Neuron (in vitro differentiated cells): Measurements from ENCODE around the gene CCDC91.

ENCODE experiments used
- H2AFZ ChIP-seq: one replicate; pipeline ENCODE4 v1.6.1; 2013; ENCODE audit warnings: low read depth, mild to moderate bottlenecking, inconsistent platforms, low read length, moderate library complexity
- H3K27me3 ChIP-seq: one replicate; pipeline ENCODE4 v1.6.1; 2013; ENCODE audit warnings: low read length; ENCODE audit not compliant: insufficient read depth
- H3K36me3 ChIP-seq: one replicate; pipeline ENCODE4 v1.6.1; 2013; ENCODE audit warnings: low read length; ENCODE audit not compliant: insufficient read depth
- H3K4me1 ChIP-seq: one replicate; pipeline ENCODE4 v1.6.1; 2013; ENCODE audit warnings: low read length; ENCODE audit not compliant: insufficient read depth
- H3K4me3 ChIP-seq: 2 replicates; pipeline ENCODE4 v1.5.1; 2013; ENCODE audit warnings: mild to moderate bottlenecking, low read length, moderate library complexity
- H3K9me3 ChIP-seq: one replicate; pipeline ENCODE4 v1.6.1; 2013; ENCODE audit warnings: low read length

CCDC91 gene

GRCh38 chr12:28563936-28564335 is 373.7 kb downstream of the CCDC91 start:
- H3K27me3 ChIP-seq = no peaks in the 10 kb centered on the region
- H2AFZ ChIP-seq = no peak overlapping the region
- no peaks in the 10 kb centered on the region for H3K36me3 ChIP-seq
- no peaks in the 10 kb centered on the region for H3K4me1 ChIP-seq
- no peaks in the 10 kb centered on the region for H3K9me3 ChIP-seq
- H3K4me3 ChIP-seq = no peak overlapping the region

GRCh38 chr12:28568118-28568517 is 377.9 kb downstream of the CCDC91 start:
- H2AFZ ChIP-seq = no peak overlapping the region
- H3K4me1 ChIP-seq = no peaks in the 10 kb centered on the region
- H3K36me3 ChIP-seq = no peaks in the 10 kb centered on the region
- no peaks in the 10 kb centered on the region for H3K9me3 ChIP-seq
- no peak overlapping the region for H3K4me3 ChIP-seq
- no peaks in the 10 kb centered on the region for H3K27me3 ChIP-seq

GRCh38 chr12:28568704-28569103 is 378.4 kb downstream of the CCDC91 start:
- H3K27me3 ChIP-seq = no peaks in the 10 kb centered on the region
- H3K9me3 ChIP-seq = no peaks in the 10 kb centered on the region
- H2AFZ ChIP-seq = no peak overlapping the region
- H3K4me1 ChIP-seq = no peaks in the 10 kb centered on the region
- no peak overlapping the region for H3K4me3 ChIP-seq
- H3K36me3 ChIP-seq = no peaks in the 10 kb centered on the region

GRCh38 chr12:28569698-28570411 is 379.6 kb downstream of the CCDC91 start:
- Histone ChIP-seq H3K9me3 (no peaks in the 10 kb centered on the region), H3K36me3 (no peaks in the 10 kb centered on the region), H3K27me3 (no peaks in the 10 kb centered on the region), H3K4me1 (no peaks in the 10 kb centered on the region), H3K4me3 (no peak overlapping the region), H2AFZ (no peak overlapping the region)

- H3K4me3 ChIP-seq = no peak overlapping the region
- H3K27me3 ChIP-seq = no peaks in the 10 kb centered on the region
- no peaks in the 10 kb centered on the region for H3K9me3 ChIP-seq
- no peak overlapping the region for H2AFZ ChIP-seq
- H3K36me3 ChIP-seq = no peaks in the 10 kb centered on the region
- no peaks in the 10 kb centered on the region for H3K4me1 ChIP-seq
These were observed 380.6 kb downstream of the CCDC91 start for GRCh38 chr12:28570811-28571210.

GRCh38 chr12:28574746-28575592 is 384.7 kb downstream of the CCDC91 start:
- no peaks in the 10 kb centered on the region for H3K4me1 ChIP-seq
- H3K9me3 ChIP-seq = no peaks in the 10 kb centered on the region
- H3K27me3 ChIP-seq = no peaks in the 10 kb centered on the region
- H2AFZ ChIP-seq = no peak overlapping the region
- H3K4me3 ChIP-seq = no peak overlapping the region
- no peaks in the 10 kb centered on the region for H3K36me3 ChIP-seq

GRCh38 chr12:28575593-28576205 is 385.4 kb downstream of the CCDC91 start:
- no peaks in the 10 kb centered on the region for H3K4me1 ChIP-seq
- H2AFZ ChIP-seq = no peak overlapping the region
- H3K9me3 ChIP-seq = no peaks in the 10 kb centered on the region
- no peak overlapping the region for H3K4me3 ChIP-seq
- H3K36me3 ChIP-seq = no peaks in the 10 kb centered on the region
- H3K27me3 ChIP-seq = no peaks in the 10 kb centered on the region

GRCh38 chr12:28578361-28578760 is 388.1 kb downstream of the CCDC91 start:
- no peak overlapping the region for H3K4me3 ChIP-seq
- H3K4me1 ChIP-seq = no peaks in the 10 kb centered on the region
- no peaks in the 10 kb centered on the region for H3K27me3 ChIP-seq
- H3K36me3 ChIP-seq = no peaks in the 10 kb centered on the region
- H3K9me3 ChIP-seq = no peaks in the 10 kb centered on the region
- H2AFZ ChIP-seq = no peak overlapping the region

- Histone ChIP-seq H3K4me1 (no peaks in the 10 kb centered on the region), H3K36me3 (no peaks in the 10 kb centered on the region), H3K27me3 (no peaks in the 10 kb centered on the region), H3K9me3 (no peaks in the 10 kb centered on the region), H2AFZ (no peak overlapping the region), H3K4me3 (no peak overlapping the region)
These were observed 388.6 kb downstream of the CCDC91 start for GRCh38 chr12:28578833-28579252.

GRCh38 chr12:28582672-28583376 is 392.6 kb downstream of the CCDC91 start:
- Histone ChIP-seq H3K27me3 (no peaks in the 10 kb centered on the region), H2AFZ (no peak overlapping the region), H3K9me3 (no peaks in the 10 kb centered on the region), H3K4me3 (no peak overlapping the region), H3K36me3 (no peaks in the 10 kb centered on the region), H3K4me1 (no peaks in the 10 kb centered on the region)

- Histone ChIP-seq H3K36me3 (no peaks in the 10 kb centered on the region), H3K27me3 (no peaks in the 10 kb centered on the region), H3K4me3 (no peak overlapping the region), H3K9me3 (no peaks in the 10 kb centered on the region), H3K4me1 (no peaks in the 10 kb centered on the region), H2AFZ (no peak overlapping the region)
These were observed 393.5 kb downstream of the CCDC91 start for GRCh38 chr12:28583701-28584261.

- no peaks in the 10 kb centered on the region for H3K27me3 ChIP-seq
- H3K4me3 ChIP-seq = no peak overlapping the region
- no peaks in the 10 kb centered on the region for H3K9me3 ChIP-seq
- H2AFZ ChIP-seq = no peak overlapping the region
- no peaks in the 10 kb centered on the region for H3K36me3 ChIP-seq
- H3K4me1 ChIP-seq = no peaks in the 10 kb centered on the region
These were observed 394.9 kb downstream of the CCDC91 start for GRCh38 chr12:28585146-28585545.
